K562 (cell line): ENCODE measurements around the gene UPK2. TPM values are rescaled to one million over a fixed set of nuclear protein-coding genes. Genes with fewer than 3 reads are reported as not detected.

Experiments
- DEAF1 ChIP-seq: fragments of 450-650 bp; formaldehyde crosslinking; IDR thresholded peaks from 2 replicates; pipeline ENCODE4 v1.4.0; 2020; ENCODE audit warnings: mild to moderate bottlenecking, moderate library complexity
- HMG20A ChIP-seq: fragments of 450-650 bp; formaldehyde crosslinking; conservative IDR thresholded peaks from 2 replicates; pipeline ENCODE4 v1.4.0; 2020; ENCODE audit warnings: mild to moderate bottlenecking, mixed read lengths
- MBD1 ChIP-seq: fragments of 250-450 bp; sonication (Bioruptor Pico); IDR thresholded peaks from 2 replicates; pipeline ENCODE4 v1.8.0; 2022; ENCODE audit warnings: inconsistent platforms
- RAD21 ChIP-seq, 2 experiments: fragments of 250-450 bp in 1 of 2; fragments of 450-650 bp in 1 of 2; sonication (Bioruptor Pico) in 1 of 2; formaldehyde crosslinking in 1 of 2; IDR thresholded peaks in 1 of 2; conservative IDR thresholded peaks in 1 of 2; 2 replicates each; pipeline versions ENCODE4 v1.4.0 to v1.8.0; 2020 to 2022; ENCODE audit warnings: mild to moderate bottlenecking in 2 of 2, moderate library complexity in 1 of 2
- REST ChIP-seq, 2 experiments: fragments of 450-650 bp; formaldehyde crosslinking in 1 of 2; IDR thresholded peaks; 2 replicates each; pipeline versions ENCODE4 v1.4.0 to v1.6.1; 2014 to 2020; ENCODE audit warnings: mild to moderate bottlenecking in 2 of 2, borderline replicate concordance in 1 of 2, low read depth in 1 of 2
- ZBTB7A ChIP-seq: IDR thresholded peaks from 2 replicates; pipeline ENCODE4 v1.6.1; 2011; ENCODE audit warnings: low read depth, mild to moderate bottlenecking, low read length, moderate library complexity, borderline replicate concordance; ENCODE audit not compliant: control insufficient read depth
- polyA plus RNA-seq, 8 experiments: library from polyadenylated mRNA; depleted of rRNA in 4 of 8; stranded (reverse) in 5 of 8; unstranded in 3 of 8; fragments of >200 nt; fragmentation: Nextera tagmentation in 2 of 8; fragmentation: Illumina TruSeq in 1 of 8; extraction: Ambion mirVana in 2 of 8; extraction: Trizol in 1 of 8; gene quantifications; 2 replicates each; pipeline versions ENCODE4 v1.2.1 to v1.2.3, GENCODE V29; 2011 to 2014; ENCODE audit warnings: inconsistent platforms in 1 of 8, missing spikeins in 1 of 8
- total RNA-seq, 7 experiments: library from RNA; depleted of rRNA in 6 of 7; stranded (reverse); fragments of >200 nt in 6 of 7; fragmentation: Illumina TruSeq in 2 of 7; extraction: Trizol in 2 of 7; gene quantifications; 2 replicates each; pipeline versions ENCODE4 v1.2.1 to v1.2.3, GENCODE V29; 2011 to 2021; ENCODE audit warnings: low replicate concordance in 1 of 7
- TF ChIP-seq, protein P1 (sequence below), 3 experiments: IDR thresholded peaks in 2 of 3; conservative IDR thresholded peaks in 1 of 3; 2 replicates each; pipeline ENCODE4 v1.5.1; 2011 to 2012; ENCODE audit warnings: low read length in 3 of 3, mild to moderate bottlenecking in 3 of 3, control low read depth in 2 of 3, improper control_type of control experiment in 1 of 3, inconsistent platforms in 1 of 3, low read depth in 1 of 3, mixed read lengths in 1 of 3, moderate library complexity in 1 of 3; ENCODE audit not compliant: insufficient read depth in 2 of 3
- TF ChIP-seq, protein P2 (sequence below): sonication (generic); formaldehyde crosslinking; IDR thresholded peaks from 2 replicates; pipeline ENCODE4 v1.8.0; 2022; ENCODE audit warnings: missing genetic modification reagents, mild to moderate bottlenecking, moderate library complexity, borderline replicate concordance

Gene UPK2
- total and polyA plus RNA-seq, 9 of the 15 experiments (the other 6 are each of a cell fraction or from before 2014, with no cell fraction given): not detected

DNA sequence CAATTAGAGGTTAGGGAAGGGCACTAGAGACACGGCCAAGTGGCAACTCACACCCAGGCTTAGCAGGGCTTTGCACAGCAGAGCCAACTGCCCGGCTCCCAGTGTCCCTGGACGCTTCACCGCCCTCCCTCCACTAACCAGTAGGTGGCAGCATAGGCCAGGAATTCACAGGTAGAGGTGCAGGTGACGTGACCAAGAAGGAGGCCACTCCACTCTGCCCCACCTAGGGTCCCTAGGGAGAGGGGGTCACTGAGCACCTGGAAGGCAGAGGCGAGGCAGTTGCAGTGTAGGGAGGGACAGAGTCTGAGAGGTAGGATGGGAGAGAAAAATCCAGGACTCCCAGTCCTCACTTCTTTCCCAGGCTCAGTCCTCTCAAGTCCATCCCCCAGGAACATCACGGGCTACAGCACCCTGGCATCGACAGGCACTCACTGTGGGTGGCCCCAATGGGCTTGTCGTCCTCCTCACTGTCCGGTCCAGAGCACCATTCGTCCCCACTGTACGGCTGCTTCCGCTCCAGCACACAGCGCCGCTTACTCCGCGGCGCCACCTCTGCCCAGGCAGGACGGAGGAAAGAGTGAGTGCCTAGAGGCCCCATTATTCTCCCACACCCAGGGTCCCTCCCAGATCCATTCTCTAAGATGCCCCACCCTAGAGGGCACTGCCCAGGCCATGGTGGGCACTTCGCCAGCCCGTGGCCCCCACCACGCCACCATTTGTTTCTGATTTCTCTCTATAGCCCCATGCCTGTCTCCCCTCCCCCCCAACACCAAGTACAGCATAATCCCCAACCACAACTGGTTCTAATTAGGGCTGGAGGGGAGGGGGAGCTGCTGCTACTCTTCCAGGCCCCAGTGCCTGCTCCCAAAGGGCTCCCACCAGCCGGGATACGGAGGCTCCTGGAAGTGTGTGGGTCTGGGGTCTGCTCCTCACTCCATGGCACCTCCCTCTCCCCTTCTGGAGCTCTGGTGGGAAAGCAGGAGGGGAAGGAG, 48.8 kb upstream of the UPK2 start (continued):
- TF ChIP-seq MBD1 (no peak), ZBTB7A (peak; percentile 78; the same call in 1 of the 2 replicates), DEAF1 (CRISPR knock-in tag) (peak; percentile 88), HMG20A (CRISPR knock-in tag) (no peak), RAD21 (CRISPR knock-in tag; conservative IDR thresholded peaks at IDR 0.05 in 1 of 2, IDR thresholded peaks at IDR 0.05 in 1 of 2) (peak; percentile 96 to 98), REST (IDR thresholded peaks at IDR 0.05; ENCODE audit: borderline replicate concordance) (peak; percentile 95), REST (CRISPR knock-in tag; IDR thresholded peaks at IDR 0.05; ENCODE audit: low read depth) (no peak)
- TF ChIP-seq, protein P1, sequence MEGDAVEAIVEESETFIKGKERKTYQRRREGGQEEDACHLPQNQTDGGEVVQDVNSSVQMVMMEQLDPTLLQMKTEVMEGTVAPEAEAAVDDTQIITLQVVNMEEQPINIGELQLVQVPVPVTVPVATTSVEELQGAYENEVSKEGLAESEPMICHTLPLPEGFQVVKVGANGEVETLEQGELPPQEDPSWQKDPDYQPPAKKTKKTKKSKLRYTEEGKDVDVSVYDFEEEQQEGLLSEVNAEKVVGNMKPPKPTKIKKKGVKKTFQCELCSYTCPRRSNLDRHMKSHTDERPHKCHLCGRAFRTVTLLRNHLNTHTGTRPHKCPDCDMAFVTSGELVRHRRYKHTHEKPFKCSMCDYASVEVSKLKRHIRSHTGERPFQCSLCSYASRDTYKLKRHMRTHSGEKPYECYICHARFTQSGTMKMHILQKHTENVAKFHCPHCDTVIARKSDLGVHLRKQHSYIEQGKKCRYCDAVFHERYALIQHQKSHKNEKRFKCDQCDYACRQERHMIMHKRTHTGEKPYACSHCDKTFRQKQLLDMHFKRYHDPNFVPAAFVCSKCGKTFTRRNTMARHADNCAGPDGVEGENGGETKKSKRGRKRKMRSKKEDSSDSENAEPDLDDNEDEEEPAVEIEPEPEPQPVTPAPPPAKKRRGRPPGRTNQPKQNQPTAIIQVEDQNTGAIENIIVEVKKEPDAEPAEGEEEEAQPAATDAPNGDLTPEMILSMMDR (IDR thresholded peaks at IDR 0.05 in 2 of 3, conservative IDR thresholded peaks at IDR 0.05 in 1 of 3; ENCODE audit: insufficient read depth in 2 of 3, low read depth in 1 of 3, low read length in 3 of 3): peak; percentile 93 to 95 (median 95)
- TF ChIP-seq, protein P2, sequence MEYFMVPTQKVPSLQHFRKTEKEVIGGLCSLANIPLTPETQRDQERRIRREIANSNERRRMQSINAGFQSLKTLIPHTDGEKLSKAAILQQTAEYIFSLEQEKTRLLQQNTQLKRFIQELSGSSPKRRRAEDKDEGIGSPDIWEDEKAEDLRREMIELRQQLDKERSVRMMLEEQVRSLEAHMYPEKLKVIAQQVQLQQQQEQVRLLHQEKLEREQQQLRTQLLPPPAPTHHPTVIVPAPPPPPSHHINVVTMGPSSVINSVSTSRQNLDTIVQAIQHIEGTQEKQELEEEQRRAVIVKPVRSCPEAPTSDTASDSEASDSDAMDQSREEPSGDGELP (CRISPR knock-in tag): peak; percentile 52; the same call in 1 of the 2 replicates
